ENCODE data around the gene KYNU. TPM values are rescaled to one million over a fixed set of nuclear protein-coding genes. Genes with fewer than 3 reads are reported as not detected.

Gene KYNU
- total and polyA plus RNA-seq, 2 donors (not counting 1 experiment from before 2014, with no cell fraction given): 0.26 to 4.6 TPM

DNA sequence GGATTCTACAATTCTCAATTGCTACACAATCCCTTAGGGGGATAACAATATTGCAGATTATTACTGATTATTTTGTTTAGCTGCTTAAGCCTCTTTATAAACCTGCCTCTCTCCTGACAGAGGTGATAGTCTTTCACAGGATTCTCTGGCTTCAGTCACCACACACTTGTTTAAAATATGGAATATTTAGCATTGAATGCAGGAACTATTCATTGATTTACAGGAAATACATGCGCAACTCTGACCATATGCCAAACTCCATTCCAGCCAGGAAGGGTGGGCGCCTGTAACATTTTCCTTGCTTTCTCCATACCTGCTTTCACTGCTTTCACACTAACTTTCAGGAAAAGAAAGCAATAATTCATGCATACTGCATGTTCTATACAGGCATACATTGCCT is 207.0 kb downstream of the KYNU start:
- Histone ChIP-seq H3K4me2 (ENCODE audit: extremely low read depth, insufficient read depth, low read length) (no peak overlapping the region), H4K20me1 (ENCODE audit: control insufficient read depth, extremely low read depth, insufficient read depth, low read length) (no peaks in the 10 kb centered on the region), H3K4me1 (ENCODE audit: control insufficient read depth, extremely low read depth, insufficient read depth, low read length) (peaks cover 2% of the 10 kb centered on the region), H3K9me3 (ENCODE audit: control insufficient read depth, insufficient read depth, low read depth, low read length) (no peaks in the 10 kb centered on the region), H3K27me3 (ENCODE audit: control insufficient read depth, insufficient read depth, low read length) (no peaks in the 10 kb centered on the region), H3K4me3 (replicated peaks in 1 of 4; ENCODE audit: control extremely low read depth in 1 of 4, insufficient read depth in 1 of 4, low read depth in 3 of 4, low read length in 4 of 4) (no peak overlapping the region), H3K79me2 (ENCODE audit: control insufficient read depth, insufficient read depth, low read length) (no peaks in the 10 kb centered on the region), H3K36me3 (ENCODE audit: control insufficient read depth, insufficient read depth, low read length) (no peaks in the 10 kb centered on the region), H3K27ac (ENCODE audit: insufficient read depth, low read length) (no peak overlapping the region), H3K9ac (ENCODE audit: insufficient read depth, low read length) (no peak overlapping the region), H2AFZ (ENCODE audit: low read length) (no peak overlapping the region)
- DNase-seq (ENCODE audit: low read depth in 2 of 2): no peak
- TF ChIP-seq EZH2 (IDR thresholded peaks at IDR 0.05; ENCODE audit: low read length, missing control alignments) (no peak), CTCF (conservative IDR thresholded peaks at IDR 0.05 in 1 of 2, IDR thresholded peaks at IDR 0.05 in 1 of 2; ENCODE audit: low read depth in 1 of 2, low read length in 2 of 2) (no peak)

DNA sequence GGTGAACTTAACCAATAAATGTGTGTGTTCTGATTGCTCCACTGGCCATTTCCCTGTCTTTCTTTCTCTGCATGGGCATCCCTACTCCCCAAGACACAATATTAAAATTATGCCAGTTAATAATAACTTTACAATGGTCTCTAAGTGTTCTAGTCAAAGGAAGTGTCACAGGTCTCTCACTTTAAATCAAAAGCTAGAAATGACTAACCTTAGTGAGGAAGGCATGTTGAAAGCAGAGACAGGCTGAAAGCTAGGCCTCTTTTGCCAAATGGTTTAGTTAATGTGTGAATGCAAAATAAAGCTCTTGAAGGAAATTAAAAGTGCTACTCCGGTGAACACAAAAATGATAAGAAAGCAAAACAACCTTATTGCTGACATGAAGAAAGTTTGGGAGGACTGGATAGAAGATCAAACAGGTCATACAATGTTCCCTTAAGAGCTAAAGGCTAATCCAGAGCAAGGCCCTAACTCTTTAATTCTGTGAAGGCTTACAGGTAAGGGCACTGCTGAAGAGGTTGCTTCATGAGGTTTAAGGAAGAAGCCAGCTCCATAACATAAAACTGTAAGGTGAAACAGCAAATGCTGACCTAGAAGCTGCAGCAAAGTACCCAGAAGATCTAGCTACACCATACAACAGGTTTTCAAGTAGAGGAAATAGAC is 207.8 kb downstream of the KYNU start:
- Histone ChIP-seq H3K4me3 (replicated peaks in 1 of 4; ENCODE audit: control extremely low read depth in 1 of 4, insufficient read depth in 1 of 4, low read depth in 3 of 4, low read length in 4 of 4) (no peak overlapping the region), H3K9ac (ENCODE audit: insufficient read depth, low read length) (no peak overlapping the region), H3K79me2 (ENCODE audit: control insufficient read depth, insufficient read depth, low read length) (no peaks in the 10 kb centered on the region), H3K36me3 (ENCODE audit: control insufficient read depth, insufficient read depth, low read length) (no peaks in the 10 kb centered on the region), H3K27ac (ENCODE audit: insufficient read depth, low read length) (no peak overlapping the region), H2AFZ (ENCODE audit: low read length) (no peak overlapping the region), H3K27me3 (ENCODE audit: control insufficient read depth, insufficient read depth, low read length) (no peaks in the 10 kb centered on the region), H3K4me1 (ENCODE audit: control insufficient read depth, extremely low read depth, insufficient read depth, low read length) (peaks cover 2% of the 10 kb centered on the region), H3K4me2 (ENCODE audit: extremely low read depth, insufficient read depth, low read length) (no peak overlapping the region), H3K9me3 (ENCODE audit: control insufficient read depth, insufficient read depth, low read depth, low read length) (no peaks in the 10 kb centered on the region), H4K20me1 (ENCODE audit: control insufficient read depth, extremely low read depth, insufficient read depth, low read length) (no peaks in the 10 kb centered on the region)
- TF ChIP-seq EZH2 (IDR thresholded peaks at IDR 0.05; ENCODE audit: low read length, missing control alignments): no peak
- no peak for TF ChIP-seq CTCF (conservative IDR thresholded peaks at IDR 0.05 in 1 of 2, IDR thresholded peaks at IDR 0.05 in 1 of 2; ENCODE audit: low read depth in 1 of 2, low read length in 2 of 2)
- no peak for DNase-seq (ENCODE audit: low read depth in 2 of 2)

DNA sequence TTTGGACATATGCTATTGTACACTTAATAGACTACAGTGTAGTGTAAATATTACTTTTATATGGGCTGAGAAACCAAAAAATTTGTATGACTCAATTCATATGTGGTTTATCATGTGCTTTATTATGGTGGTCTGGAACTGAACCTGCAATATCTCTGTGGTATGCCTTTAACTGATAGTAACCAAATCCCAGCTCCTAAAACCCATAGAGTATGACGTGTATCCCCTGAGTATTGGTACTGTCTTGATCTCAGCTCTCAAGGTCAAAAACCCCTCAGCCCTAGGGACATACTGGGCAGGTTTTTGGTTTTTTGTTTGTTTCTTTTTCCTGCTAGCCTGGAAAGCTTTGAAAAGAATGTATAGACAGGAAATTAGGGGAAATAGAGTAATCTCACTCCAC is 209.6 kb downstream of the KYNU start:
- Histone ChIP-seq H3K79me2 (ENCODE audit: control insufficient read depth, insufficient read depth, low read length) (no peaks in the 10 kb centered on the region), H2AFZ (ENCODE audit: low read length) (no peak overlapping the region), H3K4me1 (ENCODE audit: control insufficient read depth, extremely low read depth, insufficient read depth, low read length) (peaks cover 2% of the 10 kb centered on the region), H3K27me3 (ENCODE audit: control insufficient read depth, insufficient read depth, low read length) (no peaks in the 10 kb centered on the region), H3K9ac (ENCODE audit: insufficient read depth, low read length) (no peak overlapping the region), H3K36me3 (ENCODE audit: control insufficient read depth, insufficient read depth, low read length) (no peaks in the 10 kb centered on the region), H4K20me1 (ENCODE audit: control insufficient read depth, extremely low read depth, insufficient read depth, low read length) (no peaks in the 10 kb centered on the region), H3K4me2 (ENCODE audit: extremely low read depth, insufficient read depth, low read length) (no peak overlapping the region), H3K27ac (ENCODE audit: insufficient read depth, low read length) (no peak overlapping the region), H3K4me3 (replicated peaks in 1 of 4; ENCODE audit: control extremely low read depth in 1 of 4, insufficient read depth in 1 of 4, low read depth in 3 of 4, low read length in 4 of 4) (no peak overlapping the region), H3K9me3 (ENCODE audit: control insufficient read depth, insufficient read depth, low read depth, low read length) (no peaks in the 10 kb centered on the region)
- DNase-seq (ENCODE audit: low read depth in 2 of 2): peak in 1 of 2 donors; percentile 15
- TF ChIP-seq EZH2 (IDR thresholded peaks at IDR 0.05; ENCODE audit: low read length, missing control alignments) (no peak), CTCF (conservative IDR thresholded peaks at IDR 0.05 in 1 of 2, IDR thresholded peaks at IDR 0.05 in 1 of 2; ENCODE audit: low read depth in 1 of 2, low read length in 2 of 2) (no peak)

All from fibroblast of lung (primary cell).